IPS-18c (cell line): Measurements from ENCODE around the gene ECSCR.

Experiments used
- H3K4me3 ChIP-seq: 2 replicates; pipeline ENCODE4 v1.7.0; 2013; ENCODE audit warnings: low read depth, mild to moderate bottlenecking, low read length, moderate library complexity; ENCODE audit not compliant: insufficient read depth
- H3K9me3 ChIP-seq: one replicate; pipeline ENCODE4 v1.6.1; 2013; ENCODE audit warnings: mild to moderate bottlenecking, low read length, moderate library complexity; ENCODE audit not compliant: control insufficient read depth, insufficient read depth

The ECSCR gene

DNA sequence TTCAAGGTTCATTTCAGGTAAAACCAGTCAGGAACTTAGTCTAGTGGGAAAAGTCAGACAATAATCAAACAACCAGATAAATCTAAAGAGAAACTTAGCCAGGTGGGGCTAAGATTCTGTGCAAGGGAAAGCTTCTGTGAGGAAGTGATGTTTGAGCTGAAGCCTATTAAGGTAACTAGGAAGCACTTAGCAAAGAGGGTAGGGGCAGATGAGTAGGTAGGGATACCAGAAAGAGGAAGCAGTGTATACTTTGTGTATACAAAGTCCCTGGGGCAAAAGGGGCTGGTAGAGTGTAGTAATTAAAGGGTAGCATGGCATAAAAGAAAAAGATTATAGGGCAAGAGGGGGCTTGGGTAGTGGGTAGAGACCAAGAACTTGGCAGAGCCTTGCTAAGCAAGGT lies 55.0 kb downstream of the ECSCR start:
- H3K4me3 ChIP-seq: no peak overlapping the region
- H3K9me3 ChIP-seq: no peaks in the 10 kb centered on the region

DNA sequence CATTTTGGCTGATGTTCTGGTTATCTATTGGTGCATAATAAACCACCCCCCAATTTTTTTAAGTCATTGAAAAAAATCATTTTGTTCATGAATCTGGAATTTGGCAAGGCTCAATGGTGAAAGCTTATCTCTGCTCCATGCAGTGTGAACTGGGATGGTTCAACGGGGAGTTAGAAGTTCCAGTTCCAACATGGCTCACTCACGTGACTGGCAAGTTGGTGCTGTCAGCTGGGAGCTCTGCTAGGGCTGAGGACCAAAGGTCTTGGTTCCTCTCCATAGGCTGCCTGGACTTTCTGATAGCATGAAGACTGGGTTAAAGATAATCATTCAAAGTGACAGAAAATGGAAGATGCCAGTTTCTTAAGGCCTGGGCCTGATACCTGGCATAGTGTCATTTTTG lies 55.6 kb downstream of the ECSCR start:
- Histone ChIP-seq H3K9me3 (no peaks in the 10 kb centered on the region), H3K4me3 (no peak overlapping the region)

DNA sequence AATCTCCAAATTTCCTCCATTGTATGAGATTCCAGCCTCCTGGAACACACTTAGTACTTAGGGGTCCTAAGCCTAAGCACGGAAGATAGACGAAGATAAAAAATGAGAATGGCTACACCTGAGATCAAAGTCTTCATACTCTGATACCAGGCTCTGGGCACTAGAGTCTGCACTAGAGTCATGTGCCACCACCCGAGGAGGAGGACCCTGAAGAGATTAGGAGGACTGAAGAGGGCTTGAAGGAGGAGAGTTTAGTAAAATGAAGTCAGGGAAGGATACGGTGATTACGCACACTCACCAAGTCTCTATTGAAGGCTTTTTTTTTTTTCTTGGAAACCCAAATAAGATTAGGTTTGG lies 58.1 kb downstream of the ECSCR start:
- no peaks in the 10 kb centered on the region for H3K9me3 ChIP-seq

DNA sequence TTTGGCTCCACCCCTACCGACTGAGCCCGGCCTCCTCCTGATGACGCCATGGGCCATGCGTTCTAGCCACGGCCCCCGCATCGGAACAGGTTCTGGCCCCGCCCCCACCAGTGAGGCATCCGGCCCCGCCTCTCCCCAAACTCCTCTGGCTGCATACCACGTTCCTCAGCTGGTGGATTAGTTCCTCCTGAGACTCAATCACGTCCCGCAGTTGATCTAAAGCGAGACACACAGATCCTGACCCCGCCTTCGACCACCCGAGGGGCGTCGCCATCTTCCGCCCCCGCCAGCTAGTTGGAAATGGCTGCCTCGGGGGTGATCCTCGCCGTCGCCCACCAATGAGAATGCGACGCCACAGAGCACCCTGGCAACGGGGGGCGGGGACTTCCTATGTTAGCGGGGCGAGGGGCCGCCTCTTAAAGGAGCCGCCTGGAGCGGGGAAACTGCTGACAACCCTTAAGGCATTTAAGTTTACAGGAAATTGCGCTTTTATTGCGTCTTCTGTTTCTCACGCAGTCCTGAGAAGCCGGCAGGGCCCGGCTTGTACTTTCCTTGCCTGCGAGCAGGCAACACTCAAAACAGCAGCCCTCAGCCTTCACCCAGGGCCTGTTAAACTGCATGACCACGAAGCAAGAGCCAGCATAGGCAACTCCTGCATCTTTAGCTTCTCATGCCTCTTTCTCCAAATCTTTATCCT lies 58.6 kb downstream of the ECSCR start, which contains the start of gene SPATA24:
TSS of gene SPATA24 (minus strand) at position 303 of the 697 bp plus-strand sequence. CDS start at position 274, 29 bp downstream.
- Histone ChIP-seq H3K9me3 (no peaks in the 10 kb centered on the region), H3K4me3 (peak within 1 kb of the TSS; percentile 91)

More for the DNA sequence above, 58.1 kb downstream of the ECSCR start:
- peak overlapping the region; percentile 91 for H3K4me3 ChIP-seq

DNA sequence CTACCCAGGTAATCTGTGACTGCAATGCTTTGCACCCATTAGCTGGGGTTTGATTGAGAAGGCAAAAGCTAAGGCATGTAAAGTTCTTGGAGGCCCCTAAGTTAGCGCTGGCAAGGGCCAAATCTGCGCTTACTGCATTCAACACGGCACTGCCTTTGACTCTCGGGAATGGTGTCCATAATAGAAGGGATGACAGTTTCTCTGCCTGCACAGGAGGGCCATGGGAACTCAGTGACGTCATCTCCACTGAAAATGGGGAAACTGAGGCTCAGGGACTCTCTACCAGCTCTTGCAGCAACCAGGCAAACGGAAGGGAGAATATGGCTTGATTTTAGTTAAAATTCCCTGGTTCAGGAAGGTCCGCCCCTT lies 59.1 kb downstream of the ECSCR start:
- Histone ChIP-seq H3K9me3 (no peaks in the 10 kb centered on the region), H3K4me3 (peak overlapping the region; percentile 91; the same call in 1 of the 2 replicates)

DNA sequence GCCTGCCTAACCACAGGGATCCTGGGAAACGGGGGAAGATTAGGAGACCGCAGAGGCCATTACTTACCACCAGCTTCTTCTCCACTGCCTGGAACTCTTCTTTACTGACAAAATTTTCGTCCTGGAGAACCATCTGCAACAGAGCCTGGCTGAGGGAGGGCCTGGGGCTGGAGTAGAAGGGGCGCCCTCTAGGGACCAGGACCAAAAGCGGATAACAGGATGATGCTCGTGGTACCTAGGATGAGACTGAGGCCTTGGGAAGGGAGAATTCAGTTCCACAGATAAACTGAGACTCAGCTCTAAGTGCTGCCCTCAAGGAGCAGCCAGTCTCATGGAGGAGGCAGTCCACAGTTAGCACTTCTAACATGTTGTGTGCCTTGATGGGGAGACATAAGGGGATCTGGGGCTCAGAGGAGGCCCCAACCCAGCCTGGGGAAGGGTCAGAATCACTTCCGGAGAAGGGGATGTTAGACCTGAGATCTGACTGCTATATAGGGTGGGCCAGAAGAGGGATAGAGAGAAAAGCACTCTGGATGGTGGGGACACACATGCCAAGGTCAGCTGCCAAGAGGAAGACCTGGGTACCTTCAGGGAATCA lies 59.9 kb downstream of the ECSCR start:
- H3K9me3 ChIP-seq: no peaks in the 10 kb centered on the region
- H3K4me3 ChIP-seq: no peak overlapping the region

DNA sequence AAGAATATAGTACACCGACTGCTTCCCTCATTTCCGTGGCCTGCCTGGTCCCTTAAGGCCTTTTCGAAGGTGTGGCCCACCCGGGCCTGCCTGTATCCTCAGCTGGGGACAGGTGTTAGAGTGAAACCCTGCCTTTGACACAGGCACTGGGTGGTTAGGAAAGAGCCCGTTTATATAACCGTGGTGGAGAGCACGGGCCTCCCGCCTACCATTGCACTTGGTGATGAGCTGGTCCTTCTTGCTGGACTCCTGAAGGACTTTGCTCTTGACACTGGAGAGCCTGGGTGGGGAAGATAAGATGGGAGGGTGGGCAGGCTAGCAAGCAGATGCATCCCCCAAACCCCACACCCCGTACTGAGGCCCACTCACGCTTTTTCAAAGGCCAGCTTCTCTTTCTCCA lies 61.0 kb downstream of the ECSCR start:
- no peak overlapping the region for H3K4me3 ChIP-seq
- H3K9me3 ChIP-seq: no peaks in the 10 kb centered on the region

DNA sequence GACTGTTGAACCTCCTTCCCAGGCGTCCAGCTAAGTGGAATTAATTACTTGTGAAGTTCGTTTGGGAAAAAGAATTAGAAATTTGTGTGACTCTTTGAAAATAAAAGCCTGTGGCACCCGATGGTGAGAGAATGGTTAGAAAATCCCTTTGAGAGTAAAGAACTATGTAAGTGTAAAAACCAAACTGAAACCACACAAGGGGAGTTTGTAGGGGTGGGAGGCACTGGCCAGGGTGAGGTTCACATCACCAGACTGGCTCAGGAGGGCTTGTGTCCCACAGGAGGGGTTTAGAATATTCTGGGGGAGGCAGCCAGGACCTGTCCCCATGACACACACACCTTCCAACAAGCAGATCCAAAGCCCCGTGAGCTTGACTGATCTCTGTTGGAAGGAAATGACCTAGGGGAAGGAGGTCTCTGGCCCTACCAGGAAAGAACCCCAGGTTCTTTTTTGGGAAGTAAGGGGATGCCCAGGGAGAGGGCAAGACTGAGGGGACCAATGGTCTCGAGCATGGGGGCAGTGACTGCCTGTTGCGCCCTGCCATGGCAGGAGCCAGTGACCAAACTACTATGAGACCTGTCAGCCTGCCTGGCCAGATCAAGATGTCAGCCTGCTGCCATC lies 62.9 kb downstream of the ECSCR start:
- H3K9me3 ChIP-seq: no peaks in the 10 kb centered on the region
- no peak overlapping the region for H3K4me3 ChIP-seq
